22Rv1 (cell line): ENCODE measurements around the gene CXCL12.

Experiments used
- H3K27ac ChIP-seq: fragments of 450-650 bp; 2 replicates; pipeline ENCODE4 v1.5.1; 2017
- CTCF ChIP-seq: fragments of 450-650 bp; IDR thresholded peaks from 2 replicates; pipeline ENCODE4 v1.5.1; 2017; ENCODE audit warnings: mild to moderate bottlenecking
- ZFX ChIP-seq: fragments of 450-650 bp; IDR thresholded peaks from 2 replicates; pipeline ENCODE4 v1.6.1; 2017; ENCODE audit warnings: antibody characterized with exemption, borderline replicate concordance

The CXCL12 gene

GRCh38 chr10:44415121-44415520, 30.2 kb upstream of the CXCL12 start:
- TF ChIP-seq CTCF (no peak), ZFX (no peak)
- H3K27ac ChIP-seq, result no peak overlapping the region

GRCh38 chr10:44413416-44413815, 28.5 kb upstream of the CXCL12 start:
- TF ChIP-seq ZFX (no peak), CTCF (no peak)
- H3K27ac ChIP-seq, result no peak overlapping the region

- no peak overlapping the region for H3K27ac ChIP-seq
- TF ChIP-seq CTCF (no peak), ZFX (no peak)
Observed at GRCh38 chr10:44411251-44411650, 26.4 kb upstream of the CXCL12 start.

DNA sequence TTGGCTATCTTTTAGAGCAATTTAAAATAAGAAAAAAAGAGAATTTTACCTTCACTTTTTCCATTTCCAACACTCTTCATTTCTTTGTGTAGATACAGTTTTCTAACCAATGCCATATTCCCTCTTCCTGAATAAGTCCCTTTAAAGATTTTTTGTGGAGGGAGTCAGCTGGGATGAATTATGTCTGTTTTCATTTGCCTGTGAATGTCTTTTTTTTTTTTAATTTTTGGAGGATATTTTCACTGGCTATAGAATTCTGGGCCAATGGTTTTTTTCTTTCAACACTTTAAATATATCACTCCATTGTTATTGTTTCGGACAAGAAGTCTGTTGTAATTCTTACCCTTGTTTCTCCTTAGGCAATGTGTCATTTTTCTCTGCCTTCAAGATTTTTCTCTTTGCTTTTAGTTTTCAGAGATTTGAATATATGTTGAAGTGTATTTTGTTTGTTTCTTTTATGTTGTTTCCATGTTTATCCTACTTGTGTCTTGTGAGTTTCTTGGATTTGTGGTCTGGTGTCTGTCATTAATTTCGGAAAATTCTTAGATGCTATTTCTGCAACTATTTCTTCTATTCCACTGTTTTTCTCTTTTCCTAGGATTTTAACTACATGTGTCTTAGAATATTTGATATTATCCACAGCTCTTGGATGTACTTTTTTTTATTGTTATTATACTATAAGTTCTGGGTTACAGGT, 20.0 kb upstream of the CXCL12 start:
- no peak overlapping the region for H3K27ac ChIP-seq
- TF ChIP-seq ZFX, result no peak

GRCh38 chr10:44402465-44403195, 17.7 kb upstream of the CXCL12 start:
- TF ChIP-seq ZFX, result no peak
- TF ChIP-seq CTCF, result no peak
- H3K27ac ChIP-seq, result no peak overlapping the region

DNA sequence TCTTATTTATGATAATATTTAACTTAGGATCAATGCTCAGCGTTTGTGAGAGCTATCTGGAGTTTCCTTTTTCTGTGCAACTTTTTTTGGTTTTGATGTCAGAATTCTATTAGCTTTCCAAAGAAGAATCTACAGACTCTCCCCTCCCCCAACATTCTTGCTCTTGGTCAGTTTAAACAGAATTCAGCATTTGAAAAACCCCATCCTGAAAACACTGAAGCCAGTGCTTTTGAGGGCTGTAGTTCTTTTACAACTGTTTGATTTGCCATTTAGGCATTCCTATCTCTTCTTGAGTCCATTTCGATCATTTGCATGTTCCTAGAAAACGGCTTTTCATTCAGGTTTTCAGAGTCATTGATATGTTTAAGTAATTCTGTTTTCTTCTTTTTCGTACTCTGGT, 15.6 kb upstream of the CXCL12 start:
- H3K27ac ChIP-seq, result no peak overlapping the region
- TF ChIP-seq CTCF (no peak), ZFX (no peak)

- TF ChIP-seq ZFX (no peak), CTCF (no peak)
- H3K27ac ChIP-seq, result no peak overlapping the region
Observed at GRCh38 chr10:44399659-44400451, 15.0 kb upstream of the CXCL12 start.
